Parathyroid adenoma (tissue), 2 donors: Measurements from ENCODE around the gene SIAH3.

ENCODE experiments used
- H2AFZ ChIP-seq: fragments of 300-600 bp; sonication (generic); one replicate; pipeline ENCODE4 v1.7.0; 2017; ENCODE audit warnings: antibody characterized with exemption, mild to moderate bottlenecking
- H3K27ac ChIP-seq: fragments of 300-600 bp; sonication (generic); one replicate; pipeline ENCODE4 v1.7.0; 2017
- H3K27me3 ChIP-seq: fragments of 300-600 bp; sonication (generic); one replicate; pipeline ENCODE4 v1.7.0; 2017; ENCODE audit warnings: low read length; ENCODE audit not compliant: control insufficient read depth, insufficient read depth
- H3K36me3 ChIP-seq: fragments of 300-600 bp; sonication (generic); one replicate; pipeline ENCODE4 v1.7.0; 2017; ENCODE audit warnings: low read length; ENCODE audit not compliant: control insufficient read depth, insufficient read depth
- H3K4me1 ChIP-seq: fragments of 300-600 bp; sonication (generic); one replicate; pipeline ENCODE4 v1.7.0; 2017; ENCODE audit warnings: control low read depth
- H3K4me2 ChIP-seq: fragments of 300-600 bp; sonication (generic); one replicate; pipeline ENCODE4 v1.7.0; 2017; ENCODE audit warnings: low read length
- H3K4me3 ChIP-seq: fragments of 300-600 bp; sonication (generic); one replicate; pipeline ENCODE4 v1.7.0; 2017; ENCODE audit warnings: low read depth, low read length
- H3K79me2 ChIP-seq: fragments of 300-600 bp; sonication (generic); one replicate; pipeline ENCODE4 v1.7.0; 2017; ENCODE audit warnings: control low read depth
- H3K9ac ChIP-seq: fragments of 300-600 bp; sonication (generic); one replicate; pipeline ENCODE4 v1.7.0; 2017; ENCODE audit warnings: mild to moderate bottlenecking
- H3K9me3 ChIP-seq: fragments of 300-600 bp; sonication (generic); one replicate; pipeline ENCODE4 v1.7.0; 2017; ENCODE audit warnings: low read length; ENCODE audit not compliant: control insufficient read depth
- CTCF ChIP-seq: fragments of 300-600 bp; sonication (generic); IDR thresholded peaks from one replicate; pipeline ENCODE4 v1.7.0; 2017; ENCODE audit warnings: antibody characterized with exemption, mild to moderate bottlenecking
- donor health status: primary hyperparathyroidism.

SIAH3 gene

GRCh38 chr13:45834411-45834994 lies 17.1 kb downstream of the SIAH3 start:
- no peak for TF ChIP-seq CTCF
- no peak overlapping the region for H3K27ac ChIP-seq
- no peak overlapping the region for H3K4me2 ChIP-seq
- H3K36me3 ChIP-seq, result no peaks in the 10 kb centered on the region
- H3K9ac ChIP-seq, result no peak overlapping the region
- no peaks in the 10 kb centered on the region for H3K4me1 ChIP-seq
- H3K4me3 ChIP-seq, result no peak overlapping the region
- H3K27me3 ChIP-seq, result no peaks in the 10 kb centered on the region
- no peaks in the 10 kb centered on the region for H3K79me2 ChIP-seq
- no peaks in the 10 kb centered on the region for H3K9me3 ChIP-seq
- no peak overlapping the region for H2AFZ ChIP-seq

DNA sequence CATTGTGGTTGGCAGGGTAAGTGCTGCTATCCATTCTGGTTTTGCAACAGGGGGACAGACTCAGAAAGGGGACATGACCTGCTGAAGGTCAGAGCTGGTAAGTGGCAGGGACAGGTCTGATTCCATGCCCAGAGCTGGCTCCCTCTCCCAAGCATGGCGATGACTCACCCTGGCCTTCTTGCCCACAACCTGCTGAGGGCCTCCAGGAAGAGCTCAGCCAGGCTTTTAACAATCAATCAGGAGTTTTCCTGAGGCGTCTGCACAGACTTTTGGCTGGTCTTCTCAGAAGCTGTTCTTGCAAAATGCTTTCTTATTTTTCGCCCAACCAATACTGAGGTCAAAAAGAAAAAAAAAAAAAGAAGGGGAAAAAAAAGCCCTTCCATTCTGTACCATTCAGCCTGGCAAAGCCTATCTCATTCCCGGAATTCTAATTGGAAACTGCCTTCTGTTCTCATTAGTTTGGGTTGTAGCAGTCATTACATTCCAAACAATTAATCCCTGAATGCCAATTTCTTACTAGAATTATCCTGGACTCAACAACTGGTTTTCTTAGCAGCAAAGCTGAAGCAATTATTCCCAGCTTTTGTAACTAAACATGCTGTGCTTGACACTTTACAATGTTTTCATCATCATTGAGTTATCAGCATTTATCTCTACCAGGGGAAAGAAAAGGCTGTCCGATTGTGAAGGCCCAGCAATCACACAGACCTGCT lies 17.7 kb downstream of the SIAH3 start:
- Histone ChIP-seq H3K4me3 (no peak overlapping the region), H3K27me3 (no peaks in the 10 kb centered on the region), H3K27ac (no peak overlapping the region), H3K9me3 (no peaks in the 10 kb centered on the region), H2AFZ (no peak overlapping the region), H3K4me2 (no peak overlapping the region), H3K36me3 (no peaks in the 10 kb centered on the region), H3K79me2 (no peaks in the 10 kb centered on the region), H3K4me1 (no peaks in the 10 kb centered on the region), H3K9ac (no peak overlapping the region)
- no peak for TF ChIP-seq CTCF

DNA sequence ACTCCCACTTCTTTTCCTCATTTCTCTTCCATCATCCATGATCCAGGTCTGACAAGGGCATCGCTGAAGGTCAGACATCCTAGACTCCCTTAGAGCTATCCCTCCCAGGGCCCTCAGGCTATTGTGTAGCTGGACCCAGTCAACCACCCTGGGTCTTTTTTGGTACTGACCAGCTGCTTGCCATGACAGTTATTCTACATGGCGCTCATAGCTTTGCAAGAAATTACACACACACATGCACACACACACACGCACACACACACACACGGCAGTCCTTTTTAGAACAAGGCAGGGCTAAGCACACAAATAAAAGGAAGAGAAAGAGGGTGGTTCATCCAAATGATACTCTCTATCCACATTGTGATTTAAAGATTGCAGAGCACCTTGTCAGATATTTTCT lies 18.3 kb downstream of the SIAH3 start:
- TF ChIP-seq CTCF, result no peak

DNA sequence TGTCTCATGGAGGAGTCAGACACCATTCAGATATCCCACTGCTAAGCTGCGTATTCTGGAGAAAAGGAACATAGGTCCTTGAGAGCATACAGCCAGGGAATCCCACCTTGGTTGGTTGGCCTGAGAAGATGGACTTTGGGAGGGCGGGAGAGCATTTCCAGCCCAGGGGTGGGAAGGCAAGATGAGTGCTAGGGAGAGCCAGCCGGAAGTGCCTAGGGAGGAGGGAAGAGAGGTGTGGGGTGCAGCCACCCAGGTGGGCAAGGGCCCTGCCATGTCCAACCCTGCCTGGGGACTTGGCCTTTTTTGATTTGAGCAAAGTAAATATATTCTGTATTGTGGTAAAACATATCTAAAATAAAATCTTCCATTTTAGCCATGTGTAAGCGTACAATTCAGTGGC lies 19.7 kb downstream of the SIAH3 start:
- no peaks in the 10 kb centered on the region for H3K79me2 ChIP-seq
- no peaks in the 10 kb centered on the region for H3K36me3 ChIP-seq
- H3K27ac ChIP-seq, result no peak overlapping the region
- no peak overlapping the region for H3K4me2 ChIP-seq
- no peaks in the 10 kb centered on the region for H3K27me3 ChIP-seq
- no peaks in the 10 kb centered on the region for H3K9me3 ChIP-seq
- no peak for TF ChIP-seq CTCF
- H3K4me1 ChIP-seq, result no peaks in the 10 kb centered on the region
- no peak overlapping the region for H3K9ac ChIP-seq
- H2AFZ ChIP-seq, result no peak overlapping the region
- no peak overlapping the region for H3K4me3 ChIP-seq

More for the DNA sequence above, 18.3 kb downstream of the SIAH3 start:
- H3K9me3 ChIP-seq, result no peaks in the 10 kb centered on the region
- H3K4me3 ChIP-seq, result no peak overlapping the region
- H3K27me3 ChIP-seq, result no peaks in the 10 kb centered on the region
- no peaks in the 10 kb centered on the region for H3K4me1 ChIP-seq
- no peak overlapping the region for H3K27ac ChIP-seq
- H3K9ac ChIP-seq, result no peak overlapping the region
- no peak overlapping the region for H2AFZ ChIP-seq
- no peak overlapping the region for H3K4me2 ChIP-seq
- H3K79me2 ChIP-seq, result no peaks in the 10 kb centered on the region
- H3K36me3 ChIP-seq, result no peaks in the 10 kb centered on the region

GRCh38 chr13:45830121-45830520 lies 21.4 kb downstream of the SIAH3 start:
- Histone ChIP-seq H3K9me3 (no peaks in the 10 kb centered on the region), H3K4me2 (no peak overlapping the region), H3K9ac (no peak overlapping the region), H3K4me3 (no peak overlapping the region), H3K36me3 (no peaks in the 10 kb centered on the region), H3K79me2 (no peaks in the 10 kb centered on the region), H3K4me1 (no peaks in the 10 kb centered on the region), H3K27ac (no peak overlapping the region), H2AFZ (no peak overlapping the region), H3K27me3 (no peaks in the 10 kb centered on the region)
- TF ChIP-seq CTCF, result no peak
